Heart right ventricle (tissue), 16 donors: ENCODE results near the gene CEND1. TPM values are rescaled to one million over a fixed set of nuclear protein-coding genes. Genes with fewer than 3 reads are reported as not detected.
A peak's percentile ranks its signal among the peaks of the same experiment; 100 is the strongest.

Experiments
- ATAC-seq, 8 donors: fragments of 200-7000 bp; cut with Tn5 transposase; one replicate each; pipeline ENCODE4 v1.9.1; 2020; ENCODE audit warnings: mild to moderate bottlenecking in 8 of 8, moderate library complexity in 8 of 8, moderate number of reproducible peaks in 1 of 8
- DNase-seq, 2 donors: peaks; one replicate each; pipeline ENCODE4 v3.0.0-alpha.2; 2020
- H3K27ac ChIP-seq, 10 donors: fragments of 200-600 bp; sonication (generic) in 2 of 10; one replicate each; pipeline versions ENCODE4 v1.5.0 to v1.8.0; 2020 to 2022; ENCODE audit warnings: mild to moderate bottlenecking in 3 of 10
- H3K27me3 ChIP-seq, 7 donors: fragments of 200-600 bp; one replicate each; pipeline ENCODE4 v1.8.0; 2021 to 2022; ENCODE audit warnings: mild to moderate bottlenecking in 2 of 7
- H3K36me3 ChIP-seq, 9 donors: fragments of 200-600 bp; sonication (generic) in 1 of 9; one replicate each; pipeline versions ENCODE4 v1.5.0 to v1.8.0; 2020 to 2022; ENCODE audit warnings: mild to moderate bottlenecking in 2 of 9
- H3K4me1 ChIP-seq, 9 donors: fragments of 200-600 bp; sonication (generic) in 1 of 9; one replicate each; pipeline versions ENCODE4 v1.5.0 to v1.8.0; 2020 to 2022; ENCODE audit warnings: mild to moderate bottlenecking in 4 of 9
- H3K4me3 ChIP-seq, 10 donors: fragments of 200-600 bp; sonication (generic) in 2 of 10; one replicate each; pipeline versions ENCODE4 v1.5.0 to v1.8.0; 2020 to 2022; ENCODE audit warnings: mild to moderate bottlenecking in 7 of 10, moderate library complexity in 2 of 10
- H3K9me3 ChIP-seq, 11 donors: fragments of 200-600 bp in 10 of 11; sonication (generic) in 2 of 11; one replicate each; pipeline versions ENCODE4 v1.5.0 to v1.8.0; 2013 to 2022; ENCODE audit warnings: mild to moderate bottlenecking in 2 of 11, control low read depth in 1 of 11, moderate library complexity in 1 of 11
- WGBS, 2 donors: extraction: QIAGEN DNeasy Blood & Tissue Kit; methylation state at CpG; one replicate each; pipeline ENCODE4 v1.1.7; 2013; ENCODE audit warnings: inconsistent platforms in 1 of 2; 5-methylcytosine and 5-hydroxymethylcytosine counted together
- intact Hi-C, 10 donors: fragments of 100-400 bp; cut with DNase I; formaldehyde crosslinking; loops; one replicate each; pipeline versions ENCODE4 v1.11.1 to v1.14.2; 2022
- polyA plus RNA-seq, 2 donors: library from polyadenylated mRNA; stranded (reverse); fragments of 200-250 nt; gene quantifications; one replicate each; pipeline ENCODE4 v1.2.3, GENCODE V29; 2013
- total RNA-seq, 10 donors: library from RNA; stranded (reverse); fragmentation: NEBNext Ultra II Directional in 3 of 10; extraction: Animal tissue kit (Norgen Biotek cat#: 25700) in 3 of 10; gene quantifications; one replicate each; pipeline versions ENCODE4 v1.2.1 to v1.2.4, GENCODE V29; 2021 to 2023
- TF ChIP-seq, protein P1 (sequence below), 9 donors: fragments of 200-600 bp; sonication (generic) in 2 of 9; IDR thresholded peaks; one replicate each; pipeline versions ENCODE4 v1.5.0 to v1.8.0; 2021 to 2022; ENCODE audit warnings: antibody characterized with exemption in 9 of 9, mild to moderate bottlenecking in 5 of 9, moderate library complexity in 1 of 9
- donor health status: Arrhythmogenic right ventricular cardiomyopathy.
- donor health status: ischemic (EF 13 %, LVEDD 7.1; RV severe dilation, severe dysfunction).
- donor health status: healthy with polysubstance abuse.
- donor health status: DM: no; HTN: yes; CAD: no.
- donor health status: DM: no; HTN: no; CAD: no.
- donor health status: ischemic (EF 25% LVEDD 6.9; RV normal size, moderate dysfunction).
- donor health status: ischemic (EF 25% LVEDD 5.7; RV mildly dilated, moderate dysfunction).
- donor health status: healthy.
- donor health status: DM: yes; HTN: yes; CAD: no.
- donor health status: Ischemic cardiomyopathy.
- donor health status: ischemic (EF 35%, LVEDD 5.7; RV mildly dilated, moderate dysfunction).
- donor health status: nonischemic (EF 11% LVEDD 7.7; RV severe dilation, severe dysfunction).
- donor health status: DM: yes; HTN: yes; CAD: no.
- donor health status: PGD.
- donor health status: ischemic (EF 29% LVEDD 5.4; RV normal size, mild dysfunction).
- donor health status: nonischemic (EF 23%, LVEDD 6.1; RV moderate dilation, normal function).

Gene CEND1
- total and polyA plus RNA-seq, 12 donors, result 0.22 to 0.80 (median 0.53) TPM; not detected in 1

- DNase-seq (no peak), ATAC-seq (no peak)
- no peak overlapping the region for H3K27ac ChIP-seq
- H3K4me3 ChIP-seq, result no peak overlapping the region
- 95 to 97% methylated on average over 2 of the region's 2 CpGs for WGBS, 2 donors
- H3K4me1 ChIP-seq, result no peaks in the 10 kb centered on the region
- intact Hi-C loops, result no loop called here
- peaks cover 0 to 91% (median 32%) of the 10 kb centered on the region in 9 donors for H3K36me3 ChIP-seq
- H3K27me3 ChIP-seq, result no peaks in the 10 kb centered on the region
- H3K9me3 ChIP-seq, result no peaks in the 10 kb centered on the region
- TF ChIP-seq, protein P1, sequence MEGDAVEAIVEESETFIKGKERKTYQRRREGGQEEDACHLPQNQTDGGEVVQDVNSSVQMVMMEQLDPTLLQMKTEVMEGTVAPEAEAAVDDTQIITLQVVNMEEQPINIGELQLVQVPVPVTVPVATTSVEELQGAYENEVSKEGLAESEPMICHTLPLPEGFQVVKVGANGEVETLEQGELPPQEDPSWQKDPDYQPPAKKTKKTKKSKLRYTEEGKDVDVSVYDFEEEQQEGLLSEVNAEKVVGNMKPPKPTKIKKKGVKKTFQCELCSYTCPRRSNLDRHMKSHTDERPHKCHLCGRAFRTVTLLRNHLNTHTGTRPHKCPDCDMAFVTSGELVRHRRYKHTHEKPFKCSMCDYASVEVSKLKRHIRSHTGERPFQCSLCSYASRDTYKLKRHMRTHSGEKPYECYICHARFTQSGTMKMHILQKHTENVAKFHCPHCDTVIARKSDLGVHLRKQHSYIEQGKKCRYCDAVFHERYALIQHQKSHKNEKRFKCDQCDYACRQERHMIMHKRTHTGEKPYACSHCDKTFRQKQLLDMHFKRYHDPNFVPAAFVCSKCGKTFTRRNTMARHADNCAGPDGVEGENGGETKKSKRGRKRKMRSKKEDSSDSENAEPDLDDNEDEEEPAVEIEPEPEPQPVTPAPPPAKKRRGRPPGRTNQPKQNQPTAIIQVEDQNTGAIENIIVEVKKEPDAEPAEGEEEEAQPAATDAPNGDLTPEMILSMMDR (IDR thresholded peaks at IDR 0.05), result no peak
Measured at GRCh38 chr11:766936-767210, 23.0 kb downstream of the CEND1 start.

GRCh38 chr11:766106-766935 is 23.6 kb downstream of the CEND1 start:
- H3K9me3 ChIP-seq, result no peaks in the 10 kb centered on the region
- TF ChIP-seq, protein P1 (IDR thresholded peaks at IDR 0.05), result no peak
- no peak overlapping the region for H3K27ac ChIP-seq
- ATAC-seq (no peak), DNase-seq (no peak)
- 79 to 80% methylated on average over 11 of the region's 11 CpGs for WGBS, 2 donors
- no peak overlapping the region for H3K4me3 ChIP-seq
- no peaks in the 10 kb centered on the region for H3K27me3 ChIP-seq
- intact Hi-C loops, result no loop called here
- H3K4me1 ChIP-seq, result no peaks in the 10 kb centered on the region
- peaks cover 0 to 91% (median 37%) of the 10 kb centered on the region in 9 donors for H3K36me3 ChIP-seq

DNA sequence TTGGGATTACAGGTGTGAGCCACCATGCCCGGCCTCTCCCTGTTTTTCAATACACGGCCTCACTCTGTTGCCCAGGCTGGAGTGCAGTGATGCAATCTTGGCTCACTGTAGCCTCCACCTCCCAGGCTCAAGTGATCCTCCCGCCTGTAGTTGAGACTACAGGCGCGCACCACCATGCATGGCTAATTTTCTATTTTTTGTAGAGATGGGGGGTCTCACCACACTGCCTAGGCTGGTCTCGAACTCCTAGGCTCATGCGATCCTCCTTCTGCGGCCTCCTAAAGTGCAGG is 24.1 kb downstream of the CEND1 start:
- Histone ChIP-seq H3K27ac (no peak overlapping the region), H3K9me3 (no peaks in the 10 kb centered on the region), H3K4me1 (no peaks in the 10 kb centered on the region), H3K27me3 (no peaks in the 10 kb centered on the region), H3K4me3 (no peak overlapping the region), H3K36me3 (peaks cover 0 to 91% (median 42%) of the 10 kb centered on the region in 9 donors)
- WGBS, 2 donors, result 96 to 97% methylated on average over 8 of the region's 8 CpGs
- TF ChIP-seq, protein P1 (IDR thresholded peaks at IDR 0.05), result no peak
- DNase-seq (no peak), ATAC-seq (no peak)
- intact Hi-C loops, result no loop called here

DNA sequence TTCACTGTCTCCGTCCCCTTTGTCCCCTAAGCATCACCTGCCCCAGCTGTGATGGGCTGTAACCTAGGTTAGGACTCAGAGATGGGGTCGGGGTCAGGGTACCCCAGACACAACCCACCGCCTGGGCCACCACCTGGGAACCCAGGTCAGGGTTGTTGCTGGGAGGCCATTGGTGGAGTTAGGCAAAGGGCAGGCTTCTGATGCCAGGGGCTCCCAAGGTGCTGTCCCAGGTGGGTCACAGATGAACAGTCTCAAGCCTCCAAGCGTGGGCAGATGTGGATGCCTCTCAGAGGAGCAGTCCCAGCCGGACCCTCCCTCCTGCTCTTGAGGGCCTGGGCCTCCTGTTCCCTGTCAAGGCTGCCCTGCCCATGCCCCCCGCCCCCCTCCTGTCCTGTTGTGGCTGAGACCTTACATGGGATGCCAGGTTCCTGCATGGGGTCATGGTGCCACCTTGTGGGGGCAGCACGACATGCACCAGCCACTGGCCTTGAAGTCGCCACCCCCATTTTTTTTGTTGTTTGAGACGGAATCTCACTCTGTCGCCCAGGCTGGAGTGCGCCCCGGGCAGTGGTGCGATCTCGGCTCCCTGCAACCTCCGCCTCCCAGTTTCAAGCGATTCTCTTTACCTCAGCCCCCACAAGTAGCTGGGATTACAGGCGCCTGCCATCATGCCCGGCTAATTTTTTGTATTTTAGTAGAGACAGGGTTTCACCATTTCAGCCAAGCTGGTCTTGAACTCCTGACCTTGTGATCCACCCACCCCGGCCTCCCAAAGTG is 24.7 kb downstream of the CEND1 start:
- Histone ChIP-seq H3K27ac (no peak overlapping the region), H3K27me3 (no peaks in the 10 kb centered on the region), H3K4me3 (no peak overlapping the region), H3K9me3 (no peaks in the 10 kb centered on the region), H3K36me3 (peaks cover 0 to 91% (median 42%) of the 10 kb centered on the region in 9 donors), H3K4me1 (no peaks in the 10 kb centered on the region)
- peak; percentile 39 to 81 (median 62) for ATAC-seq
- WGBS, 2 donors, result 73 to 78% methylated on average over 19 of the region's 19 CpGs
- DNase-seq, result peak in 1 of 2 donors; percentile 54
- intact Hi-C loops, result no loop called here
- TF ChIP-seq, protein P1 (IDR thresholded peaks at IDR 0.05), result peak in 8 of 9 donors; percentile 33 to 65 (median 58)
